ENCODE measurements around the gene SLC6A13.

The SLC6A13 gene

DNA sequence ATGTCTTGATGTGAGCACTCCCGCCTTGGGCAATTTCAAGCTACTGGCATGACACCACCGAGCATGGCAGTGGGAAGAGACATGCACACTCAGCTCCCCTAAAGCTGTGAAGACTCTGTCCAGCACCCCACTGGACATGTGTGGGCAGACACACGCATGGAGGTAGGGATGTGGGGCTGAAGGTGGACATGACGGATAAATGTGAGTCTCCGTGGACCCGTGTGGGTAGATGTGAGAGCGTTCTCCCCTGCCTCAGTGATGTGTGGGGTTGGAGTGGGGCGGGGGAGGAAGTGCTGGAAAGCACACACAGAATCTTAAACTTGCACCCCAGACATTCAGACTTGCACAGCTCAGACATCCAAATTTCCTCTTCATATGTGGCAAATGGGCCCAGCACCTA is 61.3 kb downstream of the SLC6A13 start:
- Histone ChIP-seq H3K4me1 (ENCODE audit: control insufficient read depth, insufficient read depth, low read length) (peaks cover 8% of the 10 kb centered on the region), H3K4me3 (ENCODE audit: low read length in 2 of 2) (no peak overlapping the region), H3K9ac (ENCODE audit: low read length in 2 of 2) (no peak overlapping the region), H3K27ac (ENCODE audit: low read length) (no peak overlapping the region), H3K36me3 (ENCODE audit: control insufficient read depth in 2 of 2, insufficient read depth in 2 of 2, low read length in 2 of 2) (no peaks in the 10 kb centered on the region), H3K27me3 (ENCODE audit: control insufficient read depth in 1 of 2, insufficient read depth in 2 of 2, low read length in 2 of 2) (peaks cover 42% of the 10 kb centered on the region in 2 donors), H3K9me3 (ENCODE audit: control insufficient read depth in 2 of 2, low read length in 2 of 2) (no peaks in the 10 kb centered on the region)

DNA sequence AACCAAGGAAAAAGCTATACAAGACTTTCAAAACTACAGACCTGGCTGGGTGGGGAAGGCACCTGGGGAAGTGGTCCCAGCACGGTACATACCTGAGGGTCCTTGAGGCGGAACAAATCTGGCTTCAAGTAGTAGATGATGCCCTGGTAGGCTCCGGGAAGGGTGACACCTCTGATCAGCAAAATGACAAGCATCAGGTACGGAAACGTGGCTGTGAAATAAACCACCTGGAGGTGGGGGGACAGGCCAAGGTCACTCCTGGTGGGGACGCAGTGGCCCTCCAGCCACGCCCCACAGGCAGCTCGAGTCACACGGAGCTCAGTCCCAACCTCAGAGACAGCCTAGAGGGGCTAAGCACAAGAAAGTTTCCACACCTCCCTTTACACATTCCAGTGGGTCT is 63.9 kb downstream of the SLC6A13 start:
- no peak overlapping the region for H3K4me3 ChIP-seq (ENCODE audit: low read length in 2 of 2)
- H3K27ac ChIP-seq (ENCODE audit: low read length): no peak overlapping the region
- H3K4me1 ChIP-seq (ENCODE audit: control insufficient read depth, insufficient read depth, low read length): peaks cover 3% of the 10 kb centered on the region
- H3K9ac ChIP-seq (ENCODE audit: low read length in 2 of 2): no peak overlapping the region
- peaks cover 24 to 36% of the 10 kb centered on the region in 2 donors for H3K27me3 ChIP-seq (ENCODE audit: control insufficient read depth in 1 of 2, insufficient read depth in 2 of 2, low read length in 2 of 2)
- H3K36me3 ChIP-seq (ENCODE audit: control insufficient read depth in 2 of 2, insufficient read depth in 2 of 2, low read length in 2 of 2): no peaks in the 10 kb centered on the region
- no peaks in the 10 kb centered on the region for H3K9me3 ChIP-seq (ENCODE audit: control insufficient read depth in 2 of 2, low read length in 2 of 2)

DNA sequence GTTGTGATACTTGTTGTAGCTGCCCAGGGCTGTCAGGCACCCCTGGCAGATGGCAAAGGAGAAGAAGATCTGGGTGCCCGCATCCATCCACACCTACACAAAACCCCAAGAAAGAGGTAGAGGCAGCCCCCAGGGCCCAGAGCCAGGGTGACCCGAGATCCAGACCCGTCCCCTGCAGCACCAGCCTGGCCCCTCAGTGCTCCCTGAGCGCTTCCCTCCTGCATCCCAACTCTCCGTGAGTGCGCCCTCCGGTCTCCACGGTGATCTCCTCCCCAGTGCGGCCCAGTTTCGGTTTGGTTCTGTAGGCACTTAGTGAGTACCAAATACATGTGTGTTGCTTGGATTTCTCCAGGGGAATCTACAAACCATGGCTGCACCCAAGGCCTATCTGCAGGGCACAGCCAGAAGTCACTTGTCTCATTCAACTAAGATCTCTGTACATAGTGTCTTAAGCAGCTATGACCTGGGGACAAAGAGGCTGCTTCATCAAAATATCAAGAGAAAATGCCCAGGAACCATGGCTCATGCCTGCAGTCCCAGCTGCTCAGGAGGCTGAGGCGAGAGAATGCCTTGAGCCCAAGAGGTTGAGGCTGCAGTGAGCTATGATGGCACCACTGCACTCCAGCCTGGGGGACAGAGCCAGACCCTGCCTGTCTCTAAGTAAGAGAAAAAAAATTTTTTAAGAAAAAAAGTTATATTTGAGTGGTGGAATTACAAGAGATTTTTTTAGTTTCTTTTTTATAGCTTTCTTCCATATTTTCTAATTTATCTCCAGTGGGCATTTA is 64.5 kb downstream of the SLC6A13 start:
- H3K9ac ChIP-seq (ENCODE audit: low read length in 2 of 2): no peak overlapping the region
- no peak overlapping the region for H3K27ac ChIP-seq (ENCODE audit: low read length)
- H3K36me3 ChIP-seq (ENCODE audit: control insufficient read depth in 2 of 2, insufficient read depth in 2 of 2, low read length in 2 of 2): no peaks in the 10 kb centered on the region
- no peak overlapping the region for H3K4me3 ChIP-seq (ENCODE audit: low read length in 2 of 2)
- H3K4me1 ChIP-seq (ENCODE audit: control insufficient read depth, insufficient read depth, low read length): no peaks in the 10 kb centered on the region
- no peaks in the 10 kb centered on the region for H3K9me3 ChIP-seq (ENCODE audit: control insufficient read depth in 2 of 2, low read length in 2 of 2)
- peaks cover 18 to 38% of the 10 kb centered on the region in 2 donors for H3K27me3 ChIP-seq (ENCODE audit: control insufficient read depth in 1 of 2, insufficient read depth in 2 of 2, low read length in 2 of 2)

DNA sequence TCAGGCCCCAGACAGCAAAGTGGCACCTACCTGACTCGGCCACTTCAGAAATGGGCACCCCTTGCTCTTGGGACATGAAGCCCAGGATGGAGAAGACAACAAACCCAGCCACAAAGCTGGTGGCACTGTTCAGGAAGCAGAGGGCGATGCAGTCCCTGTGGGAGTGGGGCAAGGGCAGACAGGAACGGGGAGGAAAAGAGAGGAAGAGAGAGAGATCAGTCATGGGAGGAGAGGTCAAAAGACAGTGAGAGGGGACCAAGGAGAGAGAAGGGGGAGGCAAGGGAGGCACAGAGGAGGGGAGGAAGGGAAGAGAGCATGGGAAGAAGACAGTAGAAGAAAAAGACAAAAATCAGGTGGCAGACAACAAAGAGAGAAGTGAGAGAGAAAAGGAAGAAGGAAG is 65.3 kb downstream of the SLC6A13 start:
- no peak overlapping the region for H3K4me3 ChIP-seq (ENCODE audit: low read length in 2 of 2)
- no peak overlapping the region for H3K27ac ChIP-seq (ENCODE audit: low read length)
- no peaks in the 10 kb centered on the region for H3K9me3 ChIP-seq (ENCODE audit: control insufficient read depth in 2 of 2, low read length in 2 of 2)
- H3K4me1 ChIP-seq (ENCODE audit: control insufficient read depth, insufficient read depth, low read length): no peaks in the 10 kb centered on the region
- no peak overlapping the region for H3K9ac ChIP-seq (ENCODE audit: low read length in 2 of 2)
- no peaks in the 10 kb centered on the region for H3K36me3 ChIP-seq (ENCODE audit: control insufficient read depth in 2 of 2, insufficient read depth in 2 of 2, low read length in 2 of 2)
- H3K27me3 ChIP-seq (ENCODE audit: control insufficient read depth in 1 of 2, insufficient read depth in 2 of 2, low read length in 2 of 2): peaks cover 13 to 37% of the 10 kb centered on the region in 2 donors

DNA sequence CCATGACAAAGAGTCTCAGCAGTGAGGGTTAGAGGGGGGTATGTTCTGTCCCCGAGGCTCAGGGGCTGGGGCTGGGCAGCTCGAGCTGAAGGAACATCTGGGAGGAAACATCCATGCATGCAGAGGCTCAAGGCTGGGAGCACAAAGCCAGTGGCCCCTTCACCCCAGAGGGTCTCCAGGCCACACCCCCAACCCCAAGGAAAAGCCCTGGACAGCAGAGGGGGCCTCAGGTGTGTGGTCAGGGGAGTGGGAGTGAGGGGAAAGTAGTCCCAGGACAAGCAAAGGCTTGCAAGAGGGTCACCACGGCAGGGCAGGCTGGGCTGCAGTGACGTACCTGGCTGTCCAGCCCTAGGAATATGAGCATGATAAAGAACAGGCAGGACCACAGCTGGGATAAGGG is 66.2 kb downstream of the SLC6A13 start:
- Histone ChIP-seq H3K9ac (ENCODE audit: low read length in 2 of 2) (no peak overlapping the region), H3K9me3 (ENCODE audit: control insufficient read depth in 2 of 2, low read length in 2 of 2) (no peaks in the 10 kb centered on the region), H3K4me3 (ENCODE audit: low read length in 2 of 2) (no peak overlapping the region), H3K27me3 (ENCODE audit: control insufficient read depth in 1 of 2, insufficient read depth in 2 of 2, low read length in 2 of 2) (peaks cover 11 to 34% of the 10 kb centered on the region in 2 donors), H3K36me3 (ENCODE audit: control insufficient read depth in 2 of 2, insufficient read depth in 2 of 2, low read length in 2 of 2) (no peaks in the 10 kb centered on the region), H3K27ac (ENCODE audit: low read length) (no peak overlapping the region), H3K4me1 (ENCODE audit: control insufficient read depth, insufficient read depth, low read length) (no peaks in the 10 kb centered on the region)

DNA sequence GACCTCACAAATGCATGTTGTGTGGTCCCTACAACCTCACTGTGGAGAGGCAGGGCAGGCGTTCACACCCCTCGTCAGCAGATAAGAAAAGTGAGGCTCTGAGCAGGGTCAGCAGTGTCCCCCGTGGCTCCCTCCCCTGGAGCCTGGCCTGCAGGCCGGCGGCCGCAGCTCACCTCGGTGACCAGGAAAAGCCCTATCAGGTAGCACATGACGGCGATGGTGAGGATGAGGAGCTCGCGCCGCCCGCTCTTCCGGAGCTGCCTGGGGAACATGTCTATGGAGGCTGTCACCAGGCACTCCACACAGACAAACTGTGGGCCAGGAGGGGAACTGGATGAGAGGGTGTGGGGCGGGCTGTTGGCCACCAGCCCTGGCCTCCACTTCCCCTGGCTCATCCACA is 66.7 kb downstream of the SLC6A13 start:
- Histone ChIP-seq H3K4me3 (ENCODE audit: low read length in 2 of 2) (no peak overlapping the region), H3K27ac (ENCODE audit: low read length) (no peak overlapping the region), H3K9me3 (ENCODE audit: control insufficient read depth in 2 of 2, low read length in 2 of 2) (no peaks in the 10 kb centered on the region), H3K9ac (ENCODE audit: low read length in 2 of 2) (no peak overlapping the region), H3K36me3 (ENCODE audit: control insufficient read depth in 2 of 2, insufficient read depth in 2 of 2, low read length in 2 of 2) (no peaks in the 10 kb centered on the region), H3K4me1 (ENCODE audit: control insufficient read depth, insufficient read depth, low read length) (no peaks in the 10 kb centered on the region), H3K27me3 (ENCODE audit: control insufficient read depth in 1 of 2, insufficient read depth in 2 of 2, low read length in 2 of 2) (peaks cover 11 to 33% of the 10 kb centered on the region in 2 donors)

DNA sequence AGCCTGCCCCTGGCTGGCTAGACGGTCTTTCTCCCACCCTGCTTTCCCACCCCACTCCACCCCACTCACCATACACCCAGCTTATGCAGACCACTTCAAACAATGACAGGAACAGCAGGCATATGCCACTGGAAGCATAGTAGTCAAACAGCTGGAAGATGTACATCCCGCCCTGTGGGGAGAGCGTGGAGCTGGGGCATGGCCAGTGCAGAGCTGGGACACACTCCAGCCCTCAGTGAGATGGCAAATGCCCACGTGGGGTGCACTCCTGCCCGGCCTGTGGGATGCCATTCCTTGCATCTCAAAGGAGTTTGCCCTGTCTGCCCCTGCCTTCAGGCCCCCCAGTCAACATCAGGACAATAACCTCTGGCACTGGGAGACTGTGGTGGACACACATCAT is 67.5 kb downstream of the SLC6A13 start:
- Histone ChIP-seq H3K9ac (ENCODE audit: low read length in 2 of 2) (no peak overlapping the region), H3K4me3 (ENCODE audit: low read length in 2 of 2) (no peak overlapping the region), H3K36me3 (ENCODE audit: control insufficient read depth in 2 of 2, insufficient read depth in 2 of 2, low read length in 2 of 2) (no peaks in the 10 kb centered on the region), H3K27ac (ENCODE audit: low read length) (no peak overlapping the region), H3K4me1 (ENCODE audit: control insufficient read depth, insufficient read depth, low read length) (no peaks in the 10 kb centered on the region), H3K27me3 (ENCODE audit: control insufficient read depth in 1 of 2, insufficient read depth in 2 of 2, low read length in 2 of 2) (peaks cover 11 to 39% of the 10 kb centered on the region in 2 donors), H3K9me3 (ENCODE audit: control insufficient read depth in 2 of 2, low read length in 2 of 2) (no peaks in the 10 kb centered on the region)

DNA sequence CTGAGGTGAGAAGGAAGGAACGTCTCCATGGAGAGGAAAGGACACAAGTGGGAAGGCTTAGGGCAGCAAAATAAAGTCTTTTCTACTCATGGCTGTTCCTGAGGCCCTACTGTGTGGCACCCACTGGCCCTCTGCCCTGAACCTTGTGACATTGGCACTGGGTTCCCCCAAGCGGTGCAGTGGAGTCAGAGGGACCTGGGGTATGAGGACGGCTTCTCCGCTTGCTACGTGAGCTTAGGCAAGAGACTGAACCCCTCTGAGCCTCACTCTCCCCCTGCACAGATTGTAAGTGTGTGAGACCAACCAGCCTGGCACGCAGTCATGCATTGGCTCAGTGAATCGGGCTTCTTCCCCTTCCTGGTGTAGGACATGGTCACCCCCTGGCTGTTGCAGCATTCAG is 68.4 kb downstream of the SLC6A13 start:
- Histone ChIP-seq H3K36me3 (ENCODE audit: control insufficient read depth in 2 of 2, insufficient read depth in 2 of 2, low read length in 2 of 2) (no peaks in the 10 kb centered on the region), H3K9ac (ENCODE audit: low read length in 2 of 2) (no peak overlapping the region), H3K27ac (ENCODE audit: low read length) (no peak overlapping the region), H3K4me1 (ENCODE audit: control insufficient read depth, insufficient read depth, low read length) (peaks cover 4% of the 10 kb centered on the region), H3K4me3 (ENCODE audit: low read length in 2 of 2) (no peak overlapping the region), H3K27me3 (ENCODE audit: control insufficient read depth in 1 of 2, insufficient read depth in 2 of 2, low read length in 2 of 2) (peaks cover 11 to 39% of the 10 kb centered on the region in 2 donors), H3K9me3 (ENCODE audit: control insufficient read depth in 2 of 2, low read length in 2 of 2) (no peaks in the 10 kb centered on the region)

DNA sequence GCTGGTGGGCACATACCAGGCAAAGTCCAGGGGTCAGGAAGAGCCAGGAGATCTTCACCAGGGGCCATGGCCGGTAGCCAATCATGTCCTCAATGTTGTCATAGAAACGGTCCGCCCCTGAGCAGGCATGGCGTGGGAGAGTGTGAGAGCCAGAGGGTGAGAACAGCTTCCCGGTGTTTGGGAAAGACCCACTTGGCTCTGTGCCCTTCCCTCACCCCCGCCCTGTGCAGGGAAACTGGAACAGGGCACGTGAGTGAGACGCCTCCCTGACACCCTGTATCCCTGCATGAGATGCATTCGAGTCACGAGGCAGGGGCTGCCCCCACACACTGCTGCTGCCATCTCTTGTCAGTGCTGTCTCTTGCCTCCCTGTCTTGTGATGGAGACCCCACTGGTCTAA is 69.4 kb downstream of the SLC6A13 start:
- Histone ChIP-seq H3K27ac (ENCODE audit: low read length) (no peak overlapping the region), H3K36me3 (ENCODE audit: control insufficient read depth in 2 of 2, insufficient read depth in 2 of 2, low read length in 2 of 2) (no peaks in the 10 kb centered on the region), H3K27me3 (ENCODE audit: control insufficient read depth in 1 of 2, insufficient read depth in 2 of 2, low read length in 2 of 2) (peaks cover 11 to 35% of the 10 kb centered on the region in 2 donors), H3K4me1 (ENCODE audit: control insufficient read depth, insufficient read depth, low read length) (peaks cover 6% of the 10 kb centered on the region), H3K9me3 (ENCODE audit: control insufficient read depth in 2 of 2, low read length in 2 of 2) (no peaks in the 10 kb centered on the region), H3K9ac (ENCODE audit: low read length in 2 of 2) (no peak overlapping the region), H3K4me3 (ENCODE audit: low read length in 2 of 2) (no peak overlapping the region)

DNA sequence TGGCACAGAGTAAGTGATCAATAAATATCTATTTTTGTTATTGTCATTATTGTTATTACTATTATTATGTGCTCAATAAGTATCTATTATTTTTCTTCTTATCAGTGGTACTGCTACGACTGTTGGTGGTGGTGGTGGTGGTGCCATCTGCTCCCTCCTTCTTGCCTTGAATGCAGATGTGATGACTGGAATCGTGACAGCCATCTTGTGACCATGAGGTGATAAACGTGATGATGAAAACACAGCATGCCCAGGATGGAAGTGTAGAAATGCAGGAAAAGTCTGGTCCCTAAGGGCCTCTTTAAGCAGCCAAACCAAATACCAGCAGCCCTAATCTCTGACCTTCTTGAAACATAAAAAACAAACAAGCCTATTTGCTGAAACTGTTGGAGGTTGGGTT is 71.1 kb downstream of the SLC6A13 start:
- Histone ChIP-seq H3K9me3 (ENCODE audit: control insufficient read depth in 2 of 2, low read length in 2 of 2) (no peaks in the 10 kb centered on the region), H3K36me3 (ENCODE audit: control insufficient read depth in 2 of 2, insufficient read depth in 2 of 2, low read length in 2 of 2) (no peaks in the 10 kb centered on the region), H3K9ac (ENCODE audit: low read length in 2 of 2) (no peak overlapping the region), H3K27me3 (ENCODE audit: control insufficient read depth in 1 of 2, insufficient read depth in 2 of 2, low read length in 2 of 2) (peaks cover 3 to 32% of the 10 kb centered on the region in 2 donors), H3K27ac (ENCODE audit: low read length) (no peak overlapping the region), H3K4me1 (ENCODE audit: control insufficient read depth, insufficient read depth, low read length) (peaks cover 6% of the 10 kb centered on the region), H3K4me3 (ENCODE audit: low read length in 2 of 2) (no peak overlapping the region)

DNA sequence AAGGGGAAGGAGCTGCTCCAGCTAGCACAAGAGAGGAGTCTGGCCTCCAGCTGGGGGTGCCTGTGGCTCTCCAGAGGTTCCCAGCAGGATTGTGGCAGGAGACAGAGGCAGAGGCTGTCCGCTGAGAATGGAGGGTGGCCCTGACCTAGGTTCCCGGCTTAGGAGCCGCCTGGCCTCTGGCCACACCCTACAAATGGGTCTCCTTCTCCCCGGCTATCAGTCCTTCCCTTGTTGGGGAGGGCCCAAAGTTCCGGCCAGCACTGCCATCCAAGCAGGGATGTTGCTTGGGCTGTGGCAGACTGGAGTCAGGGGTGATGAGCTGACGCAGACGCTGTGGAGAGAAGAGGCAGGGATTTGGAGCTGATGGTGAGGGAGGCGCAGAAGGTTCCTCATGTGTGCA is 71.8 kb downstream of the SLC6A13 start:
- Histone ChIP-seq H3K4me1 (ENCODE audit: control insufficient read depth, insufficient read depth, low read length) (peaks cover 6% of the 10 kb centered on the region), H3K4me3 (ENCODE audit: low read length in 2 of 2) (no peak overlapping the region), H3K27me3 (ENCODE audit: control insufficient read depth in 1 of 2, insufficient read depth in 2 of 2, low read length in 2 of 2) (peaks cover 0 to 29% of the 10 kb centered on the region in 2 donors), H3K9ac (ENCODE audit: low read length in 2 of 2) (no peak overlapping the region), H3K27ac (ENCODE audit: low read length) (no peak overlapping the region), H3K9me3 (ENCODE audit: control insufficient read depth in 2 of 2, low read length in 2 of 2) (no peaks in the 10 kb centered on the region), H3K36me3 (ENCODE audit: control insufficient read depth in 2 of 2, insufficient read depth in 2 of 2, low read length in 2 of 2) (no peaks in the 10 kb centered on the region)
